ENCODE results near the gene RXRB.
"Not testable (repeated sequence)": the region's sequence is repeated elsewhere in the genome, so short reads cannot be mapped to it uniquely, and the experiment has no call there.

The RXRB gene

DNA sequence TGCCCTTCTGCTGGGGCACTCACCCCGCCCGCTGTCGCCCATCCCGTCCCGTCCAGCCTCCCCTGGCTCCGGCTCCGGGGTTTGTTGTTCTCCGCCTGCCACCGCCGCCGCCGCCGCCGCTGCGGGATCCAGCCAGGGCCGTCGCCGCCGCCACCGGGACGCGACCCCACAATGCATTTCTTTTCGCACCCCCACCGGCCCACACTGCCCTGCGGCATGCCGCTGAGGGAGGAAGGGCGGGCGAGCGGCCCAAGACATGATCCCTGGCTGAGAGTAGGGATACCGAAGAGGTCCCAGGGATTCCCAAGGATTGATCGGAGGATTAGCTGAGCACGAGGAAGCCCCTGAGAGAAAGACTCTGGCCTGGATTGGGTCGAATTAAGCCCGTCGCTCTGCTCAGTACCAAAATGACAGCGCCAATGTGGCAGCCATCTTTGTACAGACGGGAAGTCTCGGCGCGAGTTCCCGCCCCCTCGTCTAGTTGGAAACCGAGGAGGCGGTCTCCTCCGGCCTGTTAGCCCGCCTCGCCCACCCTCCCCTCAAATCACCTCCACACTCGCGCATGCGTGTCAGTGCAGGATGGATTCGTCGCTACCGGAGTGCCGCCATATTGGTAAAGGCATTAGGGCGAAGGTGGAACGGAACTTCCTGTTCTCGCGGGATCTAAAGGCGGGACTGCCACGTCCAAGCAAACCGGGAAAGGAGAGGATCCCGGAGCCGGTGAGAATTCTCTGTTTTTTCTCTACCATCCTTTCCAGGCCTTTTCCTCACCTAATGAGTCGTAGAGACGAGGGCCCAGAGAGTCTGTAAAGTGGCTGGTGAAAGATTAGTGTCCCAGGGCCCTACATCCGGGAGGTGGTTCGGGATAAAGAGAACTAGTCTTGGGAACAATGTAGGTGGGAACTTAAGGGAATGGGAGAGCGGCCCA, at the start of gene RXRB, which contains the start of gene SLC39A7:
Gene RXRB (minus strand): TSS at position 447 of the 928 bp plus-strand sequence. CDS start 189 bp downstream, at position 258.
Gene SLC39A7 (plus strand): TSS at position 649 of the 928 bp plus-strand sequence. CDS start 379 bp downstream, outside the sequence.
- peak; percentile 94 for DNase-seq

DNA sequence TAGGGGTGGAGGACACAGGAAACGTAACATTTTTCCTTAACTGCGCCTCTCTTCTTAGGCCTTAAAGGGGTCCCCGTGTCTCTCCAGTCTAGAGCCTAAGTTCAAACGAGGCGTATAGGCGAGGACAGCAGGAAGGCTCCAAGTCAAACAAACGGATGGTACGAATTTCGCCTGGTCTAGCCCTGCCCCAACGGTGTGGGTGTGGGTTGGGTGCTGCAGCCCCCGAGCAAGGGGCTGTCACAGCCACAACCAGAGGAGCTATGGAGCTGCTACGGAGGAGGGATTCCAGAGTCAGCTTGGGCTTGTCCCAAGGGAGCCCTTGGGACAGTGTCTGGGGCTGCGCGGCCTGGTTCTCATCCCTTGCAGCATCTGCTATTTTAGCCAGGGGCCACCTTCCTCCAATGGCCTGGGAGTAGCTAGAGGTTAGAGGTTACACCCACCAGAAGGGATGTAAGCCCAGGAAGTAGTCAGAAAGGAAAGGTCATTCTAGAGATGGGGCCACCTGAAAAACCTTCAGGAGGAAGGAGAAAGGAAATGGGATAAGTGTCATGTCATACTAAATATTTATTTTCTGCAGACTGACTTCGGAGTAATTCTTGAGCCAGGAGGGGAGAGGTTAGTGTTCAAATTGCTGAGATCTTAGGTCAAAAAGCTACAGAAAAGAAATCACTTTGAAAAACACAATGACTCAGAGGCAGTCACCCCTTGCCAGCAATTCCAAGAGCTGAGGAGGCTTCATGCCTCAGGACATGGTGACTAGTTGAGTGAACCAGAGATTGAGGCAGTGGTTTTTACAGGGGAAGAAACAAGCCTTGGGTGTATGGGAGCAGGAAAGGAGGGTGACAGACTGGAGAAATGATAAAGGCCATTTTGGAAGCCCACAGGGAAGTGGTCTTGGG, 49.5 kb upstream of the RXRB start:
- DNase-seq = no peak

GRCh38 chr6:33248932-33249731, 48.7 kb upstream of the RXRB start:
- DNase-seq = peak; percentile 98

DNA sequence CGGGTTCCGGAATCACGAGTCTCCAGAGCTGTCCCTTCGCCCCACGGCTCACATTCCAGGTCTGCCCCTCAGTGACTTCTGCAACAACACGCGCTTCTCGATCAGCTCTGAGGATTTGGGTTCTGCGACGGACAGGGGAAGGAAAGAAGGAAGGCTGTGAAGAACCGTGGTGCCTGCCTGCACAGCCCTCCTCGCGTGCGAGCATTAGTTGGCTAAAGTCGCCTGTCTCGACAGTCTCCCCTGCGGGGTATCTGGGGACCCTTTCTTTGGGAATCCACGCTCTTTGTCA, 48.1 kb upstream of the RXRB start:
- DNase-seq = peak; percentile 71

- DNase-seq = peak; percentile 82
These were observed 47.6 kb upstream of the RXRB start for GRCh38 chr6:33247977-33248642.

GRCh38 chr6:33243476-33243875, 43.0 kb upstream of the RXRB start:
- no peak for DNase-seq

DNA sequence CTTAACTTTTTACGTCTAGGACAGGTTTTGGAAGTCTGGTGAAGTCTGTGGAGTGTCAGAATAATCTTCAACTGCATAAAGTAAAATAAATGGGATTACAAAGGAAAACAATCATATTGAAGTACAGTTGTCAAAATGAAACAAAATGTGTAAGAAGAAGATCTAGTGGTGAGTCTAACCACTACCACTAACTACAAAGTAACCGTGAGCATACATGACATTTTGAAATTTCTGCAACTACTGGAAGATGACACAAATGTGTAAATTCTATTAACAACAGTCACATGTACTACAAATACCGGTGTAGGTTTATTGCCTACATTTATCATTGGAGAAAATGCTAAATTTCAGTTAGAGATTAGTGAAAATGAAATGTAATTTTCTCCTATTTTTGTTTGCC, 41.5 kb upstream of the RXRB start:
- DNase-seq = no peak

DNA sequence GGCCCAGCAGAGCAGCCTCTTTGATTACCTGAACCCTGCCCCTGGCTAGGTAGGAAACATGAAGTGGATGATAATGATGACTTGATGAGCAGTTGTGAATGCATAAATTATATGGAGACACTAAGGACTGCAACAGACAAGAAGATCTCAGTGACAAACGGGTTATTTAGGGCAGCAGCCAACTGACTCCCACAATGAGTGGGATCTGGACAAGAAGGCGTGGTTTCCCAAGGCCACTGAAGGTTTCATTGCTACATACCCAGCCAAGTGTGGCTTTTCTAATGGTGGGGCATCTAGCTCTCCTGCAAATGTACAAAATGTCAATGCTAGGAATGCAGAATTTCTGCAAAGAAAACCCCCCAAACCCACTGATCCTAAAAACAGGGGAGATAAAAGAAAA, 37.3 kb upstream of the RXRB start:
- DNase-seq = no peak

GRCh38 chr6:33236852-33237251, 36.4 kb upstream of the RXRB start:
- DNase-seq = no peak

GRCh38 chr6:33236328-33236727, 35.9 kb upstream of the RXRB start:
- DNase-seq = no peak

GRCh38 chr6:33235221-33235634, 34.8 kb upstream of the RXRB start:
- no peak for DNase-seq

GRCh38 chr6:33226503-33227120, 26.1 kb upstream of the RXRB start:
- DNase-seq = not testable (repeated sequence)

GRCh38 chr6:33217681-33218080, 17.2 kb upstream of the RXRB start:
- no peak for DNase-seq

GRCh38 chr6:33217246-33217645, 16.8 kb upstream of the RXRB start:
- DNase-seq = no peak

DNA sequence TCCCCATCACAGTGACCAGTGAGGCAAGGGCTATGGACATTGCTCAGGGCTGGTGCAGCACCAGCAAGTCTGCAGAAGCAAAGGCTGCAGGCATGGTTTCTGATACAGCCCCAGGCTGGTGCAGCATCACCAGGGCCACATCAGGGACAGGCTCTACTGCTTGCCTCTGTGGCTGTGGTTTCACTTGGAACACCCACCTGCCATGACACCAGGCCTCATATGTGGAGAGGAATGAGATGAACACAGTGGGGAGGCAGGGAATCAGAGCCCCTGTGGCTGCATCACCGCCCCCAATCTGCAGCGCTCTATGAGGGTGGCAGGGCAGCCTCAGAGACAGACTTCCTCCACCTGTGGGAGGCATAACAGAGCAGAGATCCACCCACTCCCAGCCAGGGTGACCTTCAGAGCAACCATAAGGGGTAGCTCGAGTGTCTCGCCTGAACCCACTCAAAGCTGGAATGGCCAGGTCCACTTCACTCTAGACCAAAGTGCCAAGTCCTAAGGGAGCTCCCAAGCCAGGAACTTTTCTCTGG, 15.7 kb upstream of the RXRB start:
- DNase-seq = no peak

GRCh38 chr6:33215271-33216116, 15.0 kb upstream of the RXRB start:
- no peak for DNase-seq

GRCh38 chr6:33213989-33214335, 13.5 kb upstream of the RXRB start:
- no peak for DNase-seq

- DNase-seq = no peak
These were observed 12.9 kb upstream of the RXRB start for GRCh38 chr6:33213166-33213988.

GRCh38 chr6:33212857-33213165, 12.3 kb upstream of the RXRB start:
- no peak for DNase-seq

Data from NCI-H526 treated with DMSO at 0.1 percent for 48 hours (cell line).